OCI-LY7 (cell line): ENCODE data around the gene CYB5RL.

Experiments
- EZH2phosphoT487 ChIP-seq: fragments of 200-600 bp; sonication (generic); IDR thresholded peaks from 2 replicates; pipeline ENCODE4 v1.6.1; 2018; ENCODE audit warnings: low read depth, borderline replicate concordance, mild to moderate bottlenecking, mixed run types, antibody characterized with exemption, low read length, moderate library complexity, mixed read lengths
- TF ChIP-seq, protein P1 (sequence below): fragments of 200-600 bp; sonication (generic); conservative IDR thresholded peaks from 2 replicates; pipeline ENCODE4 v1.5.1; 2014; ENCODE audit warnings: mild to moderate bottlenecking, antibody characterized with exemption, low read length, moderate library complexity, mixed read lengths

DNA sequence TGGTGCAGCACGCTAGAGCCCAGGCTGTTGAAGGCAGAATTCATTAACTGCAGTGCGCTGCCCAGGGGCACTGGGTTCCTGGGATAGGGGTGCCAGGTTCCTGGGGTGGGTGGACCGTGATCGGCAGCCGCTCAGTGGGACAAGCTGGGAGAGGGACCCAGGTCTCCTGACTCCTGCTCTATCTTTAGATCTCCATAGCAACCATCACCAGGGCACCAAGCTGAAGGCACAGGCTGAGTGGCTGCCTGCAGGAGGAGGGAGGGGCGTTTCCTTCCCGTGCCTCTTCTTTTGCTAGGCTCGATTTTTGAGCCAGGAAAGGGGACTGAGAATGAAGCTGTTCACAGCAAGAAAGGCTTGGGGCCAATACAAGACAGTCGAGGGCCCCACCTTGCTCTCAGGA, 26.1 kb downstream of the CYB5RL start:
- TF ChIP-seq, protein P1, sequence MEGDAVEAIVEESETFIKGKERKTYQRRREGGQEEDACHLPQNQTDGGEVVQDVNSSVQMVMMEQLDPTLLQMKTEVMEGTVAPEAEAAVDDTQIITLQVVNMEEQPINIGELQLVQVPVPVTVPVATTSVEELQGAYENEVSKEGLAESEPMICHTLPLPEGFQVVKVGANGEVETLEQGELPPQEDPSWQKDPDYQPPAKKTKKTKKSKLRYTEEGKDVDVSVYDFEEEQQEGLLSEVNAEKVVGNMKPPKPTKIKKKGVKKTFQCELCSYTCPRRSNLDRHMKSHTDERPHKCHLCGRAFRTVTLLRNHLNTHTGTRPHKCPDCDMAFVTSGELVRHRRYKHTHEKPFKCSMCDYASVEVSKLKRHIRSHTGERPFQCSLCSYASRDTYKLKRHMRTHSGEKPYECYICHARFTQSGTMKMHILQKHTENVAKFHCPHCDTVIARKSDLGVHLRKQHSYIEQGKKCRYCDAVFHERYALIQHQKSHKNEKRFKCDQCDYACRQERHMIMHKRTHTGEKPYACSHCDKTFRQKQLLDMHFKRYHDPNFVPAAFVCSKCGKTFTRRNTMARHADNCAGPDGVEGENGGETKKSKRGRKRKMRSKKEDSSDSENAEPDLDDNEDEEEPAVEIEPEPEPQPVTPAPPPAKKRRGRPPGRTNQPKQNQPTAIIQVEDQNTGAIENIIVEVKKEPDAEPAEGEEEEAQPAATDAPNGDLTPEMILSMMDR, result no peak
- no peak for TF ChIP-seq EZH2phosphoT487
